Gastroesophageal sphincter (tissue), 4 donors: ENCODE data around the gene TEX38. TPM values are rescaled to one million over a fixed set of nuclear protein-coding genes. Genes with fewer than 3 reads are reported as not detected.

Experiments
- ATAC-seq: fragments of 150-250 bp; one replicate; pipeline ENCODE4 v1.9.1; 2016; ENCODE audit warnings: mild to moderate bottlenecking, moderate library complexity
- H3K27ac ChIP-seq, 4 donors: fragments of 200-600 bp; sonication (generic) in 3 of 4; 1 replicate in 3 of 4; 2 replicates in 1 of 4; pipeline ENCODE4 v1.5.1; 2016 to 2019
- H3K27me3 ChIP-seq: fragments of 200-600 bp; sonication (generic); one replicate; pipeline ENCODE4 v1.5.1; 2019
- H3K36me3 ChIP-seq, 2 donors: fragments of 200-600 bp; sonication (generic); one replicate each; pipeline ENCODE4 v1.5.1; 2019; ENCODE audit warnings: control low read depth in 1 of 2
- H3K4me1 ChIP-seq, 3 donors: fragments of 200-600 bp; sonication (generic); 1 replicate in 2 of 3; 2 replicates in 1 of 3; pipeline ENCODE4 v1.5.1; 2016 to 2019; ENCODE audit warnings: control low read depth in 2 of 3
- H3K4me3 ChIP-seq, 2 donors: fragments of 200-600 bp; sonication (generic); one replicate each; pipeline ENCODE4 v1.5.1; 2019; ENCODE audit warnings: mild to moderate bottlenecking in 1 of 2, moderate library complexity in 1 of 2
- H3K9me3 ChIP-seq, 3 donors: fragments of 200-600 bp; sonication (generic); one replicate each; pipeline ENCODE4 v1.5.1; 2017 to 2019; ENCODE audit warnings: control low read depth in 2 of 3
- CTCF ChIP-seq, 4 experiments: fragments of 200-600 bp in 2 of 4; fragments of 450-650 bp in 2 of 4; sonication (generic) in 1 of 4; IDR thresholded peaks; one replicate each; pipeline ENCODE4 v1.5.1; 2017 to 2019; ENCODE audit warnings: antibody characterized with exemption in 4 of 4, mild to moderate bottlenecking in 2 of 4, moderate library complexity in 2 of 4
- EP300 ChIP-seq: sonication (generic); formaldehyde crosslinking; IDR thresholded peaks from one replicate; pipeline ENCODE4 v1.6.1; 2017; ENCODE audit warnings: antibody characterized with exemption, mild to moderate bottlenecking
- POLR2A ChIP-seq, 2 donors: fragments of 450-650 bp; IDR thresholded peaks; one replicate each; pipeline ENCODE4 v1.6.1; 2017; ENCODE audit warnings: antibody characterized with exemption in 2 of 2, mild to moderate bottlenecking in 2 of 2, moderate library complexity in 1 of 2
- POLR2AphosphoS5 ChIP-seq: sonication (generic); formaldehyde crosslinking; IDR thresholded peaks from one replicate; pipeline ENCODE4 v1.6.1; 2017; ENCODE audit warnings: antibody characterized with exemption
- WGBS, 2 donors: methylation state at CpG; one replicate each; pipeline ENCODE4 v1.1.5; 2018; ENCODE audit warnings: low coverage in 1 of 2; 5-methylcytosine and 5-hydroxymethylcytosine counted together
- total RNA-seq, 4 donors: library from RNA; depleted of rRNA; stranded (reverse); fragments of >200 nt; gene quantifications; one replicate each; pipeline ENCODE4 v1.1.0, GENCODE V29; 2016

TEX38 gene
- total RNA-seq, result 1 to 10 TPM in 1 of 4 donors, not detected in 3; 1.7 TPM

DNA sequence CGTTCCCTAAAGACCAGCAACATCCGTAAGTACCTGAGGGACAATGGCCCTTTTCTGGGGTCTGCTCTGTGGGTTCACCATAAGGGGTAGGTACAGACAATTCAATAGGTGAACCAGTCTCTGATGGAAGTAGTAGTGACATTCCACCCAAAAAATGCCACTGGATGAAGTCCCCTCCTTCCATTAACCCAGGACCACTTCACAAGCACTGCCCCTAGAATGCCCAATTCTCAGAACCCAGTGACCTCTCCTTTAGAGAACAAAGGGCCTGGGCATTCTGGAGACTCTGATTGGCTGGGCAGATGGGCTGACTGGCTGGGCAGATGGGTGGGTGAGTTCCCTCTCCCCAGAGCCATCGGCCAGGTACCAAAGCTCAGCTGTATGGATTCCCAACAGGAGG, at the start of gene TEX38:
TSS of gene TEX38 (plus strand) at position 301 of the 400 bp plus-strand sequence. CDS start at position 382, 81 bp downstream.
- 94 to 100% methylated on average over 1 to 2 of the region's 3 CpGs for WGBS, 2 donors
- ATAC-seq, result no peak

GRCh38 chr1:46621930-46622329, 49.7 kb upstream of the TEX38 start:
- no peaks in the 10 kb centered on the region for H3K36me3 ChIP-seq
- 66 to 74% methylated on average over 6 to 7 of the region's 7 CpGs for WGBS, 2 donors
- no peak overlapping the region for H3K27ac ChIP-seq
- peaks cover 0 to 32% (median 4%) of the 10 kb centered on the region in 3 donors for H3K4me1 ChIP-seq
- no peak overlapping the region for H3K4me3 ChIP-seq
- TF ChIP-seq CTCF (IDR thresholded peaks at IDR 0.05) (no peak), EP300 (no peak), POLR2AphosphoS5 (no peak), POLR2A (IDR thresholded peaks at IDR 0.05) (no peak)
- no peak for ATAC-seq
- no peaks in the 10 kb centered on the region for H3K27me3 ChIP-seq
- no peaks in the 10 kb centered on the region for H3K9me3 ChIP-seq

More for the DNA sequence above, at the start of gene TEX38:
- no peak for TF ChIP-seq POLR2AphosphoS5
- no peak for TF ChIP-seq POLR2A (IDR thresholded peaks at IDR 0.05)
- no peak for TF ChIP-seq CTCF (IDR thresholded peaks at IDR 0.05)
- TF ChIP-seq EP300, result no peak
- Histone ChIP-seq H3K4me3 (no peak within 1 kb of the TSS), H3K27me3 (no peaks in the 10 kb centered on the region), H3K4me1 (peaks cover 4 to 11% (median 8%) of the 10 kb centered on the region in 3 donors), H3K27ac (no peak within 1 kb of the TSS), H3K9me3 (no peaks in the 10 kb centered on the region), H3K36me3 (peaks cover 0 to 38% of the 10 kb centered on the region in 2 donors)

DNA sequence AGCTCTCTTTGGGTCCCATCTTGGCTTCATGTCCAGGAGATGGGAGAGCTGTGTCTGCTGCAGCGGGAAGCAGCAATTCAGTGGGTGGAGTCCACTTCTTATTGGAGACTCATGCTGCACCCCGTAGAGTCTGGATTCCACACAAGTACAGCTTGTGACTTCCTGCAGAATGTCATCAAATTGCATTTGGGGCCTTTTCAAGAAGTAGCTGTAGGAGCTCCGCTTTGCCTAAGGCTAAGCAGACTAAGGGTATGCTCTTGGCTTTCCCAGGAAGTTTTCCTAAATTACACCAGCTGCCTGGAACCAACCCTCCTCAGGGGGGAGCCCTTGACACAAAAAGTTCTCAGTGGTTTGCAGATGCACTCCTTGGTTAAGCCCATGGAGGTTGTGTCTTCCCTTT, 49.3 kb upstream of the TEX38 start:
- no peaks in the 10 kb centered on the region for H3K27me3 ChIP-seq
- peaks cover 0 to 28% (median under 1%) of the 10 kb centered on the region in 3 donors for H3K4me1 ChIP-seq
- no peak overlapping the region for H3K4me3 ChIP-seq
- TF ChIP-seq POLR2A (IDR thresholded peaks at IDR 0.05) (no peak), CTCF (IDR thresholded peaks at IDR 0.05) (peak in 3 of 4 experiments; percentile 52 to 68 (median 56))
- H3K9me3 ChIP-seq, result no peaks in the 10 kb centered on the region
- H3K27ac ChIP-seq, result no peak overlapping the region
- WGBS, 2 donors, result 38 to 80% methylated on average over 1 to 3 of the region's 3 CpGs
- H3K36me3 ChIP-seq, result no peaks in the 10 kb centered on the region
- ATAC-seq, result peak; percentile 35

- WGBS, 2 donors, result 76 to 80% methylated on average over 1 to 2 of the region's 4 CpGs
Measured at GRCh38 chr1:46623743-46624644, 47.7 kb upstream of the TEX38 start.

More at GRCh38 chr1:46623743-46624644, 47.7 kb upstream of the TEX38 start:
- H3K4me3 ChIP-seq, result no peak overlapping the region
- no peaks in the 10 kb centered on the region for H3K9me3 ChIP-seq
- peaks cover 0 to 7% of the 10 kb centered on the region in 2 donors for H3K36me3 ChIP-seq
- peaks cover 0 to 23% (median 0%) of the 10 kb centered on the region in 3 donors for H3K4me1 ChIP-seq
- no peaks in the 10 kb centered on the region for H3K27me3 ChIP-seq
- no peak overlapping the region for H3K27ac ChIP-seq
- TF ChIP-seq EP300 (no peak), POLR2AphosphoS5 (no peak), CTCF (IDR thresholded peaks at IDR 0.05) (no peak), POLR2A (IDR thresholded peaks at IDR 0.05) (no peak)
- ATAC-seq, result no peak
